GM12874 (cell line): ENCODE results near the gene CDHR3.
A peak's percentile ranks its signal among the peaks of the same experiment; 100 is the strongest.

ENCODE experiments used
- CTCF ChIP-seq: IDR thresholded peaks from 2 replicates; pipeline ENCODE4 v1.5.1; 2011; ENCODE audit warnings: low read depth, mild to moderate bottlenecking, control low read depth, low read length, moderate library complexity; ENCODE audit not compliant: insufficient read depth

The CDHR3 gene

GRCh38 chr7:106053109-106053508 lies 90.0 kb downstream of the CDHR3 start:
- TF ChIP-seq CTCF = no peak

GRCh38 chr7:106054156-106054910 lies 91.3 kb downstream of the CDHR3 start:
- no peak for TF ChIP-seq CTCF

GRCh38 chr7:106054971-106055532 lies 92.0 kb downstream of the CDHR3 start:
- TF ChIP-seq CTCF = no peak

GRCh38 chr7:106056513-106057203 lies 93.6 kb downstream of the CDHR3 start:
- peak; percentile 91 for TF ChIP-seq CTCF

GRCh38 chr7:106057204-106057961 lies 94.3 kb downstream of the CDHR3 start:
- no peak for TF ChIP-seq CTCF

GRCh38 chr7:106057962-106058927 lies 95.2 kb downstream of the CDHR3 start:
- TF ChIP-seq CTCF = no peak
